Mucosa of rectum (tissue), 2 donors: ENCODE results near the gene FAM107A.

Experiments
- H3K27ac ChIP-seq, 2 donors: one replicate each; pipeline ENCODE4 v1.7.0; 2013; ENCODE audit warnings: inconsistent platforms in 2 of 2, low read depth in 2 of 2, low read length in 2 of 2
- H3K27me3 ChIP-seq, 2 donors: one replicate each; pipeline ENCODE4 v1.7.0; 2013; ENCODE audit warnings: low read length in 2 of 2; ENCODE audit not compliant: control insufficient read depth in 2 of 2, insufficient read depth in 2 of 2
- H3K36me3 ChIP-seq, 2 donors: one replicate each; pipeline ENCODE4 v1.7.0; 2013; ENCODE audit warnings: low read length in 2 of 2; ENCODE audit not compliant: control insufficient read depth in 2 of 2, insufficient read depth in 2 of 2
- H3K4me1 ChIP-seq, 2 donors: one replicate each; pipeline ENCODE4 v1.7.0; 2013; ENCODE audit warnings: low read length in 2 of 2, mild to moderate bottlenecking in 1 of 2; ENCODE audit not compliant: control insufficient read depth in 2 of 2, insufficient read depth in 2 of 2
- H3K4me3 ChIP-seq, 2 donors: one replicate each; pipeline ENCODE4 v1.7.0; 2013; ENCODE audit warnings: low read length in 2 of 2
- H3K9ac ChIP-seq, 2 donors: one replicate each; pipeline ENCODE4 v1.7.0; 2013; ENCODE audit warnings: low read length in 2 of 2, low read depth in 1 of 2, mild to moderate bottlenecking in 1 of 2
- H3K9me3 ChIP-seq, 2 donors: one replicate each; pipeline ENCODE4 v1.7.0; 2013; ENCODE audit warnings: low read length in 2 of 2; ENCODE audit not compliant: control insufficient read depth in 2 of 2
- donor health status: healthy.
- donor health status: Normal muscosa, but diverticular disease.

Gene FAM107A

GRCh38 chr3:58613236-58614132, 36.3 kb upstream of the FAM107A start:
- Histone ChIP-seq H3K9ac (no peak overlapping the region), H3K4me3 (no peak overlapping the region), H3K27me3 (no peaks in the 10 kb centered on the region), H3K4me1 (no peaks in the 10 kb centered on the region), H3K27ac (no peak overlapping the region), H3K36me3 (no peaks in the 10 kb centered on the region), H3K9me3 (no peaks in the 10 kb centered on the region)

DNA sequence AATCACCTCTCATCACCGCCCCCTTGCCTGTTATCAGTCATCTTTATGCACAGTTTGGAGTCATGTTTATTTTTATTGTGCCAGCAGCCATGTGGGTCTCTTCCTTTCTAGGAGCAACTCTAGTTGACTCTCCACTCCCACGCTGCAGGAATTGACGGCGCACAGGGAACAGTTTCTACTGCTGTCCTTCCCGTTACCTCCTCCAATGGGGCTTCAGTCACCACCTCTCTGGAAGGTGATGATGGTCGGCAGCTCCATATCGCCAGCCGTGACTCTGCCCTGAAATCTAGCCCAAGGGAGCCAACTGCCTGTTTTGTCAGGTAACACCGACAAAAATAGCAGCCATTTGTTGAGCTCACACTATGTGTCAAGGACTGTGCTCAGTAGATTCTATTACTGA, 35.6 kb upstream of the FAM107A start:
- Histone ChIP-seq H3K4me3 (no peak overlapping the region), H3K9ac (no peak overlapping the region), H3K9me3 (no peaks in the 10 kb centered on the region), H3K36me3 (no peaks in the 10 kb centered on the region), H3K27ac (no peak overlapping the region), H3K27me3 (no peaks in the 10 kb centered on the region), H3K4me1 (no peaks in the 10 kb centered on the region)

- Histone ChIP-seq H3K4me1 (no peaks in the 10 kb centered on the region), H3K36me3 (no peaks in the 10 kb centered on the region), H3K4me3 (no peak overlapping the region), H3K9me3 (peaks cover 0 to under 1% of the 10 kb centered on the region in 2 donors), H3K27ac (no peak overlapping the region), H3K27me3 (no peaks in the 10 kb centered on the region), H3K9ac (no peak overlapping the region)
Observed at GRCh38 chr3:58609990-58610389, 32.8 kb upstream of the FAM107A start.

DNA sequence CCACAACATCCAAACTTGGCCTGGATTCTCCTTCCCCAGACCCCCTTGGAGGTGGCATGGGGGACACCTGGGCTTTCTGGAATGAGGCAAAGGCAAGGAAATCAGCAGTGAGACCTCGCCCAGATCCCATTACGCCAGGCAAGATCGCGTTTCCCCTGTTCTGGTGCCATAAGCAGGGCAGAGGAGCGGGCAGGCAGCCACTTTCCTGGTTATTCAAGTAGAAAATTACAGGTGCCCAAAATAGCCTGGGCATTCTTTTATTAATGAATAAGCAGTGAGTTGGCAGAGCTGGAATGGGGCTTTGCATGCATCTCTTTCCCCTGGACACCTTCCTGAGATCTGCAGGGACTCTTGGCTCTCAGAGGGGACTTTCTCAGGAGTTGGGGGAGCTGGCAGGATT, 31.5 kb upstream of the FAM107A start:
- Histone ChIP-seq H3K4me1 (no peaks in the 10 kb centered on the region), H3K9ac (no peak overlapping the region), H3K36me3 (no peaks in the 10 kb centered on the region), H3K4me3 (no peak overlapping the region), H3K27ac (no peak overlapping the region), H3K27me3 (no peaks in the 10 kb centered on the region), H3K9me3 (peaks cover 0 to 6% of the 10 kb centered on the region in 2 donors)

DNA sequence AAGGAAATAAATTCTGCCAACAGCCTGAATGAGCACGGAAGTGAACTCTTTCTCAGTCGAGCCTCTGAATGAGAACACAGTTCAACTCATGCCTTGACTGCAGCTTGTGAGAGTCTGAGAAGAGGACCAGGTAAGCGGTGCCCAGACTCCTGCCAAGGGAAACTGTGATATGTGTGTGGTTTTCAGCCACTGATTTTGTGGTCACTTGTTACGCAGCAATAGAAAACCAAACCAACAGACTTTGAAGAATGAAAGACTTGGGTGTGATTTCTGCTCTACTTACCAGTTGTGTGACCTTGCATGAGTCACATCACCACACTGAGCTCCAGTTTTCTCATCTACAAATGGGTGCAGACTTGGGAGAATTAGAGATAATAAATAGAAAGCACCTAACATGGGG, 30.6 kb upstream of the FAM107A start:
- H3K27me3 ChIP-seq, result no peaks in the 10 kb centered on the region
- no peak overlapping the region for H3K27ac ChIP-seq
- H3K4me1 ChIP-seq, result no peaks in the 10 kb centered on the region
- no peak overlapping the region for H3K9ac ChIP-seq
- no peaks in the 10 kb centered on the region for H3K36me3 ChIP-seq
- H3K4me3 ChIP-seq, result no peak overlapping the region
- H3K9me3 ChIP-seq, result peaks cover 0 to 6% of the 10 kb centered on the region in 2 donors

DNA sequence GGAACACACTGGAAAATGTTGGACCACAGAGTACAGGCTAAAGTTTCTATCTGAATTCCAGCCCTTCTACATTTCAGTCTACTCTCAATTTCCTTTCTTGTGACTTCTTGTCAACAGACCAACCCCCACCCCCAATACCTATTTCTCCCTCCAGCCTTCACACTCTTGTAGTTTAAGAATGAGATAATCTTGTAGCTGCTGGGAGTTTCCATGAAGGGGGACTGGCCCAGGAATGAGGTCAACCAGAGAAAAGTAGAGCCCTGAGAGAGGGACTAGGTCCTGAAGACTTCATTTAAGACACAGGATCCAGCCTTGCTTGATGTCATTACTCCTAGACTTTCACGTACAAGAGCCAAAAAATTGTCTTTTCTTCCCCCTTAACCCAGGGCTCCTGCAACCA, 29.5 kb upstream of the FAM107A start:
- no peaks in the 10 kb centered on the region for H3K4me1 ChIP-seq

GRCh38 chr3:58604031-58604430, 26.8 kb upstream of the FAM107A start:
- H3K27ac ChIP-seq, result no peak overlapping the region
- H3K36me3 ChIP-seq, result no peaks in the 10 kb centered on the region
- no peak overlapping the region for H3K4me3 ChIP-seq
- H3K27me3 ChIP-seq, result no peaks in the 10 kb centered on the region
- H3K9me3 ChIP-seq, result peaks cover 0 to 6% of the 10 kb centered on the region in 2 donors
- no peak overlapping the region for H3K9ac ChIP-seq
- no peaks in the 10 kb centered on the region for H3K4me1 ChIP-seq

More for the DNA sequence above, 29.5 kb upstream of the FAM107A start:
- Histone ChIP-seq H3K36me3 (no peaks in the 10 kb centered on the region), H3K4me3 (no peak overlapping the region), H3K27me3 (no peaks in the 10 kb centered on the region), H3K9ac (no peak overlapping the region), H3K27ac (no peak overlapping the region), H3K9me3 (peaks cover 0 to 6% of the 10 kb centered on the region in 2 donors)

- H3K36me3 ChIP-seq, result no peaks in the 10 kb centered on the region
- H3K9me3 ChIP-seq, result peaks cover 0 to 6% of the 10 kb centered on the region in 2 donors
- H3K4me3 ChIP-seq, result no peak overlapping the region
- no peaks in the 10 kb centered on the region for H3K27me3 ChIP-seq
- H3K4me1 ChIP-seq, result no peaks in the 10 kb centered on the region
- no peak overlapping the region for H3K9ac ChIP-seq
- H3K27ac ChIP-seq, result no peak overlapping the region
Observed at GRCh38 chr3:58603606-58604005, 26.4 kb upstream of the FAM107A start.

DNA sequence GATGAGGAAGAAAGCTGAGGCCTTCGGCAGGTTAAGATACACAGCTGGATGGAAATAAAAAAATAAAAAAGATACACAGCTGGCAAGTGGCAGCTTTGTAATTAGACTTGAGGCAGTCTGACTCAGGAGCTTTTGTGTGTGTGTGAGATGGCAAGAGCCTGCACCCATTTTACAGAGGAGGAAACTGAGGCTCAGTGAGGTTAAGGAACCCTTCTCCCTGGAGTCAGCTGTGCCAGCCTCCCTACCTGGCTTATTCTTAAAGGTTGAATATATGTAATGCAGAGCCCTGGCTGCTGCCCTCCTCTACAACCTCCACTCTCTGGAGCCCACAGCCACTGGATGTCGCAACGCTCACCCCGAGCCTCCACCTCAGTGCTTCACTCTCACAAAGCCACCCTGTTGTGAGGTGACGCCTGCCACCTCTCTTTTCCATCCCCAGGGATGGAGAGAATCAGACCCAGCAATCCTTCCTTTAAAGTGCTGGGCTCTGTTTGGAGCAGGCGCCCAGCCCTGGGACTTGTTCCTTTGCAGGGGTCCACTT, 20.6 kb upstream of the FAM107A start:
- no peaks in the 10 kb centered on the region for H3K36me3 ChIP-seq
- no peaks in the 10 kb centered on the region for H3K4me1 ChIP-seq
- H3K27ac ChIP-seq, result no peak overlapping the region
- no peaks in the 10 kb centered on the region for H3K27me3 ChIP-seq
- H3K9me3 ChIP-seq, result no peaks in the 10 kb centered on the region
- no peak overlapping the region for H3K9ac ChIP-seq
- H3K4me3 ChIP-seq, result no peak overlapping the region

- Histone ChIP-seq H3K9me3 (no peaks in the 10 kb centered on the region), H3K27ac (no peak overlapping the region)
Observed at GRCh38 chr3:58596834-58597518, 19.8 kb upstream of the FAM107A start.

More at GRCh38 chr3:58596834-58597518, 19.8 kb upstream of the FAM107A start:
- no peaks in the 10 kb centered on the region for H3K27me3 ChIP-seq
- H3K4me3 ChIP-seq, result no peak overlapping the region
- H3K4me1 ChIP-seq, result no peaks in the 10 kb centered on the region
- no peak overlapping the region for H3K9ac ChIP-seq
- H3K36me3 ChIP-seq, result no peaks in the 10 kb centered on the region
